ENCODE results near the gene COA7. TPM values are rescaled to one million over a fixed set of nuclear protein-coding genes. Genes with fewer than 3 reads are reported as not detected.
A peak's percentile ranks its signal among the peaks of the same experiment; 100 is the strongest.

The COA7 gene
- polyA plus RNA-seq, 3 donors = 4.8 to 8.5 (median 6.2) TPM

- peak; percentile 11 to 49 (median 46) for DNase-seq
- H3K27me3 ChIP-seq (ENCODE audit: control insufficient read depth in 2 of 2, insufficient read depth in 2 of 2, low read length in 2 of 2) = no peaks in the 10 kb centered on the region
- H3K79me2 ChIP-seq (ENCODE audit: insufficient read depth, low read length) = no peaks in the 10 kb centered on the region
- WGBS (ENCODE audit: insufficient coverage) = 75% methylated on average over 2 of the region's 4 CpGs
- intact Hi-C loops (cut with micrococcal nuclease) = no loop called here
- H4K20me1 ChIP-seq (ENCODE audit: insufficient read depth, low read length) = no peaks in the 10 kb centered on the region
- no peak overlapping the region for H3K27ac ChIP-seq (ENCODE audit: low read depth in 1 of 2, low read length in 2 of 2)
- TF ChIP-seq, protein P1, sequence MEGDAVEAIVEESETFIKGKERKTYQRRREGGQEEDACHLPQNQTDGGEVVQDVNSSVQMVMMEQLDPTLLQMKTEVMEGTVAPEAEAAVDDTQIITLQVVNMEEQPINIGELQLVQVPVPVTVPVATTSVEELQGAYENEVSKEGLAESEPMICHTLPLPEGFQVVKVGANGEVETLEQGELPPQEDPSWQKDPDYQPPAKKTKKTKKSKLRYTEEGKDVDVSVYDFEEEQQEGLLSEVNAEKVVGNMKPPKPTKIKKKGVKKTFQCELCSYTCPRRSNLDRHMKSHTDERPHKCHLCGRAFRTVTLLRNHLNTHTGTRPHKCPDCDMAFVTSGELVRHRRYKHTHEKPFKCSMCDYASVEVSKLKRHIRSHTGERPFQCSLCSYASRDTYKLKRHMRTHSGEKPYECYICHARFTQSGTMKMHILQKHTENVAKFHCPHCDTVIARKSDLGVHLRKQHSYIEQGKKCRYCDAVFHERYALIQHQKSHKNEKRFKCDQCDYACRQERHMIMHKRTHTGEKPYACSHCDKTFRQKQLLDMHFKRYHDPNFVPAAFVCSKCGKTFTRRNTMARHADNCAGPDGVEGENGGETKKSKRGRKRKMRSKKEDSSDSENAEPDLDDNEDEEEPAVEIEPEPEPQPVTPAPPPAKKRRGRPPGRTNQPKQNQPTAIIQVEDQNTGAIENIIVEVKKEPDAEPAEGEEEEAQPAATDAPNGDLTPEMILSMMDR (IDR thresholded peaks at IDR 0.05) = no peak
- H3K36me3 ChIP-seq (replicated peaks in 1 of 2; ENCODE audit: control insufficient read depth in 1 of 2, insufficient read depth in 2 of 2, low read length in 2 of 2) = no peaks in the 10 kb centered on the region
- Mint-ChIP-seq H3K27ac (peak overlapping the region in 4 of 7 donors; percentile 1 to 67 (median 42)), H3K27me3 (ENCODE audit: low read depth in 3 of 3) (peaks cover 0 to 4% (median 1%) of the 10 kb centered on the region in 3 donors), H3K9me3 (peaks cover 0 to 4% (median 0%) of the 10 kb centered on the region in 7 donors), H3K4me1 (peaks cover 31% of the 10 kb centered on the region), H3K4me3 (no peak overlapping the region), H3K36me3 (peaks cover 0 to 7% of the 10 kb centered on the region in 2 donors)
- no peaks in the 10 kb centered on the region for H3K9me3 ChIP-seq (replicated peaks in 1 of 2; ENCODE audit: control insufficient read depth in 1 of 2, insufficient read depth in 1 of 2, low read length in 2 of 2)
- no peak overlapping the region for H3K9ac ChIP-seq (ENCODE audit: insufficient read depth, low read length, poor library complexity, severe bottlenecking)
- no peak overlapping the region for H2AFZ ChIP-seq (ENCODE audit: insufficient read depth, low read depth, low read length, poor library complexity, severe bottlenecking)
- peaks cover 24 to 26% of the 10 kb centered on the region in 2 donors for H3K4me1 ChIP-seq (ENCODE audit: control insufficient read depth in 1 of 2, insufficient read depth in 2 of 2, low read length in 2 of 2)
- no peak overlapping the region for H3K4me2 ChIP-seq (replicated peaks; ENCODE audit: extremely low read depth, low read length, poor library complexity, severe bottlenecking)
- no peak overlapping the region for H3K4me3 ChIP-seq (replicated peaks in 1 of 3; ENCODE audit: low read depth in 2 of 3, low read length in 3 of 3)
Observed at GRCh38 chr1:52641307-52641706, 56.8 kb downstream of the COA7 start.

DNA sequence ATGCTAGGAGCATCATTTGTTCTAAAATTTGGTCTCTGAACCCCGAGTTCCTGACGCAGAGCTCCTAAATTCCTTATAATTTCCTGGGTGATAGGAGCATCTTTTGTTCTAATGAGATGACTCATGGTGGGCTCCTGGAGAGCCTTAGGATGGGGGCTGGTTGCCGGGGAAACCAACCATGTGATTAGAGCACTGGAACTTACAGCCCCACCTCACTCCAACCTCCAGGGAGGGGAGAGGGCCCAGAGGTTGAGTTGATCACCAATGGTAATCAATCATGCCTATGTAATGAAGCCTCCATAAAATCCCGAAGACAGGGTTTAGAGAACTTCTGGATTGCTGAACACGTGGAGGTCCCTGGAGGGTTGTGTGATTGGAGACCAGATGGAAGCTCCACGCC, 57.5 kb downstream of the COA7 start:
- H3K27me3 Mint-ChIP-seq (ENCODE audit: low read depth in 3 of 3) = peaks cover 0 to 4% (median 1%) of the 10 kb centered on the region in 3 donors
- intact Hi-C loops (cut with micrococcal nuclease) = no loop called here
- Histone ChIP-seq H4K20me1 (ENCODE audit: insufficient read depth, low read length) (no peaks in the 10 kb centered on the region), H3K9ac (ENCODE audit: insufficient read depth, low read length, poor library complexity, severe bottlenecking) (no peak overlapping the region), H3K9me3 (replicated peaks in 1 of 2; ENCODE audit: control insufficient read depth in 1 of 2, insufficient read depth in 1 of 2, low read length in 2 of 2) (no peaks in the 10 kb centered on the region), H2AFZ (ENCODE audit: insufficient read depth, low read depth, low read length, poor library complexity, severe bottlenecking) (no peak overlapping the region), H3K27me3 (ENCODE audit: control insufficient read depth in 2 of 2, insufficient read depth in 2 of 2, low read length in 2 of 2) (no peaks in the 10 kb centered on the region), H3K4me2 (replicated peaks; ENCODE audit: extremely low read depth, low read length, poor library complexity, severe bottlenecking) (no peak overlapping the region), H3K79me2 (ENCODE audit: insufficient read depth, low read length) (no peaks in the 10 kb centered on the region), H3K4me1 (ENCODE audit: control insufficient read depth in 1 of 2, insufficient read depth in 2 of 2, low read length in 2 of 2) (peaks cover 24 to 32% of the 10 kb centered on the region in 2 donors), H3K27ac (ENCODE audit: low read depth in 1 of 2, low read length in 2 of 2) (no peak overlapping the region), H3K4me3 (replicated peaks in 1 of 3; ENCODE audit: low read depth in 2 of 3, low read length in 3 of 3) (no peak overlapping the region), H3K36me3 (replicated peaks in 1 of 2; ENCODE audit: control insufficient read depth in 1 of 2, insufficient read depth in 2 of 2, low read length in 2 of 2) (no peaks in the 10 kb centered on the region)
- WGBS (ENCODE audit: insufficient coverage) = no CpG with 5 or more reads among the region's 6 CpGs
- H3K9me3 Mint-ChIP-seq = peaks cover 0 to 4% (median 0%) of the 10 kb centered on the region in 7 donors
- H3K4me1 Mint-ChIP-seq = peaks cover 35% of the 10 kb centered on the region
- H3K36me3 Mint-ChIP-seq = peaks cover 0 to 7% of the 10 kb centered on the region in 2 donors
- no peak overlapping the region for H3K4me3 Mint-ChIP-seq
- H3K27ac Mint-ChIP-seq = no peak overlapping the region
- DNase-seq = no peak
- TF ChIP-seq, protein P1 (IDR thresholded peaks at IDR 0.05) = no peak

All from CD14-positive monocyte (primary cell).